Natural killer cell (primary cell): ENCODE data around the gene ZNF175. TPM values are rescaled to one million over a fixed set of nuclear protein-coding genes. Genes with fewer than 3 reads are reported as not detected.

Source experiments
- ATAC-seq, 3 donors: fragments of 150-1000 bp in 2 of 3; fragments of 200-7000 bp in 1 of 3; cut with Tn5 transposase; 1 replicate in 1 of 3; 2 replicates in 2 of 3; pipeline ENCODE4 v1.10.0; 2021; ENCODE audit warnings: mild to moderate bottlenecking in 2 of 3, moderate library complexity in 2 of 3
- DNase-seq, 2 donors: peaks; one replicate each; pipeline versions ENCODE4 v3.0.0 to v3.0.0-alpha.2; 2013 to 2021; ENCODE audit warnings: mixed read lengths in 1 of 2
- H3K27ac ChIP-seq: one replicate; pipeline ENCODE4 v1.5.1; 2013; ENCODE audit warnings: mild to moderate bottlenecking, low read length
- H3K27me3 ChIP-seq: one replicate; pipeline ENCODE4 v1.6.1; 2013; ENCODE audit warnings: low read length; ENCODE audit not compliant: control insufficient read depth, insufficient read depth
- H3K36me3 ChIP-seq: one replicate; pipeline ENCODE4 v1.6.1; 2013; ENCODE audit warnings: low read length; ENCODE audit not compliant: control insufficient read depth, insufficient read depth
- H3K4me1 ChIP-seq: one replicate; pipeline ENCODE4 v1.6.1; 2013; ENCODE audit warnings: low read length; ENCODE audit not compliant: control insufficient read depth, insufficient read depth
- H3K4me3 ChIP-seq: one replicate; pipeline ENCODE4 v1.5.1; 2013; ENCODE audit warnings: low read length
- H3K9me3 ChIP-seq: one replicate; pipeline ENCODE4 v1.6.1; 2013; ENCODE audit warnings: low read length; ENCODE audit not compliant: control insufficient read depth, insufficient read depth
- H3K27ac Mint-ChIP-seq, 2 donors: one replicate each; pipeline ENCODE4 v1.8.0; 2022; ENCODE audit warnings: mild to moderate bottlenecking in 2 of 2, mixed read lengths in 2 of 2, moderate library complexity in 1 of 2
- H3K27me3 Mint-ChIP-seq, 2 donors: one replicate each; pipeline ENCODE4 v1.8.0; 2022; ENCODE audit warnings: low read depth in 2 of 2, mixed read lengths in 2 of 2
- H3K36me3 Mint-ChIP-seq: one replicate; pipeline ENCODE4 v1.8.0; 2022; ENCODE audit warnings: mixed read lengths
- H3K4me1 Mint-ChIP-seq, 2 donors: one replicate each; pipeline ENCODE4 v1.8.0; 2022; ENCODE audit warnings: mixed read lengths in 2 of 2
- H3K4me3 Mint-ChIP-seq: one replicate; pipeline ENCODE4 v1.8.0; 2022; ENCODE audit warnings: mild to moderate bottlenecking, moderate library complexity, mixed read lengths
- H3K9me3 Mint-ChIP-seq, 2 donors: one replicate each; pipeline ENCODE4 v1.8.0; 2022; ENCODE audit warnings: mixed read lengths in 2 of 2
- WGBS: methylation state at CpG from one replicate; pipeline ENCODE4 v1.1.7; 2013; ENCODE audit warnings: missing lambda C conversion rate; ENCODE audit not compliant: insufficient coverage; 5-methylcytosine and 5-hydroxymethylcytosine counted together
- intact Hi-C: fragments of 100-400 bp; cut with micrococcal nuclease; formaldehyde crosslinking; loops from one replicate; pipeline ENCODE4 v1.14.2; 2022
- total RNA-seq, 4 donors: library from RNA; stranded (reverse); fragments of 120-200 nt in 1 of 4; gene quantifications; one replicate each; pipeline versions ENCODE4 v1.2.3 to v1.2.4, GENCODE V29; 2013 to 2022
- TF ChIP-seq, protein P1 (sequence below): fragments of 200-600 bp; IDR thresholded peaks from one replicate; pipeline ENCODE4 v1.8.0; 2022; ENCODE audit warnings: antibody characterized with exemption

ZNF175 gene
- total RNA-seq: 1 to 10 TPM; 3.4 to 4.8 (median 4.0) TPM
- 12.8 TPM for total RNA-seq (2013)

DNA sequence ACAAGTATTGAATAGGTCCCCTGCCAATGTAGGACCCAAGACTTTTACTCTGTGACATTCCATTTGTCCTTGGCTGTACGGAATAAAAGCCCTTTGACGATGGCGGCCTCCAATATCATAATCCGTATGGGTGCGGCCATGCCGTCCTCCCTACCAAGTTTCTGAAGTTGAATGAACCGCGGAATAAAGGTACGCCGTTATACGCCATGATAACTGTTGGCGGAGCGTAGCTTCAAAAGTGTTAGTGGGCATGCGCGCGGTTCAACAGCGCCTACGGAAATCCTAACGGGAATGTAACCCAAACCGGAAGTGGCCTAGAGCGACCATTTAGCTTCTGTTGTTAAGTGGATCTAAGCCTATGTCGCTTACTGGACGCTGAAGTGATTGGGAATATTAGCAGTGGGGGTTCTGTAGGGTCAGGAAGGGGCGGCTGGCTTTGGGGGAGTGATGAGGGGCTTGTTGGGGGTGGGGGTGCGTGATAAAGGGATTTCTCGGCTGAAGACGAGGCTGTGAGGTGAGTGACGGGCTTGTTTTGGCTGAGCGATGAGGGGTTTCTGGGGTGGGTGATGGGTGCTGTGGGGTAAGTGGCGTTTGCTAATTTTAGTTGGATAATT, at the start of gene ZNF175:
ZNF175 (plus strand) TSS at position 322 of the 614 bp plus-strand sequence. CDS start 2,047 bp downstream, outside the sequence.
- Histone ChIP-seq H3K27me3 (no peaks in the 10 kb centered on the region), H3K9me3 (no peaks in the 10 kb centered on the region), H3K4me1 (peaks cover 11% of the 10 kb centered on the region), H3K36me3 (no peaks in the 10 kb centered on the region), H3K4me3 (peak within 1 kb of the TSS; percentile 71), H3K27ac (peak within 1 kb of the TSS; percentile 4)
- ATAC-seq: peak; percentile 78 to 94 (median 90)
- Mint-ChIP-seq H3K27ac (peak within 1 kb of the TSS; percentile 27 to 92), H3K4me1 (peaks cover 23 to 29% of the 10 kb centered on the region in 2 donors), H3K4me3 (peak within 1 kb of the TSS; percentile 95), H3K36me3 (no peaks in the 10 kb centered on the region), H3K9me3 (no peaks in the 10 kb centered on the region), H3K27me3 (peaks cover 11 to 15% of the 10 kb centered on the region in 2 donors)
- under 1% methylated on average over 30 of the region's 30 CpGs for WGBS
- TF ChIP-seq, protein P1, sequence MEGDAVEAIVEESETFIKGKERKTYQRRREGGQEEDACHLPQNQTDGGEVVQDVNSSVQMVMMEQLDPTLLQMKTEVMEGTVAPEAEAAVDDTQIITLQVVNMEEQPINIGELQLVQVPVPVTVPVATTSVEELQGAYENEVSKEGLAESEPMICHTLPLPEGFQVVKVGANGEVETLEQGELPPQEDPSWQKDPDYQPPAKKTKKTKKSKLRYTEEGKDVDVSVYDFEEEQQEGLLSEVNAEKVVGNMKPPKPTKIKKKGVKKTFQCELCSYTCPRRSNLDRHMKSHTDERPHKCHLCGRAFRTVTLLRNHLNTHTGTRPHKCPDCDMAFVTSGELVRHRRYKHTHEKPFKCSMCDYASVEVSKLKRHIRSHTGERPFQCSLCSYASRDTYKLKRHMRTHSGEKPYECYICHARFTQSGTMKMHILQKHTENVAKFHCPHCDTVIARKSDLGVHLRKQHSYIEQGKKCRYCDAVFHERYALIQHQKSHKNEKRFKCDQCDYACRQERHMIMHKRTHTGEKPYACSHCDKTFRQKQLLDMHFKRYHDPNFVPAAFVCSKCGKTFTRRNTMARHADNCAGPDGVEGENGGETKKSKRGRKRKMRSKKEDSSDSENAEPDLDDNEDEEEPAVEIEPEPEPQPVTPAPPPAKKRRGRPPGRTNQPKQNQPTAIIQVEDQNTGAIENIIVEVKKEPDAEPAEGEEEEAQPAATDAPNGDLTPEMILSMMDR: no peak
- peak; percentile 60 to 94 for DNase-seq
- intact Hi-C loops: no loop called here

- Mint-ChIP-seq H3K27me3 (peaks cover 15 to 27% of the 10 kb centered on the region in 2 donors), H3K36me3 (no peaks in the 10 kb centered on the region), H3K9me3 (no peaks in the 10 kb centered on the region), H3K27ac (no peak overlapping the region), H3K4me1 (no peaks in the 10 kb centered on the region), H3K4me3 (no peak overlapping the region)
- WGBS: 93% methylated on average over 2 of the region's 2 CpGs
- Histone ChIP-seq H3K4me3 (no peak overlapping the region), H3K27ac (no peak overlapping the region), H3K9me3 (no peaks in the 10 kb centered on the region), H3K27me3 (no peaks in the 10 kb centered on the region), H3K36me3 (no peaks in the 10 kb centered on the region), H3K4me1 (no peaks in the 10 kb centered on the region)
- intact Hi-C loops: no loop called here
- TF ChIP-seq, protein P1: no peak
- ATAC-seq (no peak), DNase-seq (no peak)
These were observed 49.7 kb upstream of the ZNF175 start for GRCh38 chr19:51521357-51521756.

DNA sequence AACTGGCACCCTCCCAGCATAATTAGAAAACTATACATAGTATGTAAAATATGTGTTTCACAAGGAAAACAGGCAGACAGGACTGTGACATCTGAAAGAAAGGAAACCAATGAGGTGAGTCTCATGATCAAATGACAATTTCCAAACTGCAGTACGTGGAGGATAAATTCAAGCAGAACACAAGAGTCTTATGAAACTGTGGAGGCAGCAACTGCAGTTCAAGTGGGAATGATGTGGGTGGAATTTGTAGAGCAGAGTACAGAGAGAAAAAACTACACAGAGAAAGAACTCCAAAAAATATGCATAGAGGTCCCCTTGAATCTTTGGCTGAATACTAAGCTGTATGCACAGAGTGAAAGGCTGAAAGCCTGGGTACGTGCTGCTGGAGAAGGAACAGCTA, 49.3 kb upstream of the ZNF175 start:
- no peak for DNase-seq
- H3K9me3 Mint-ChIP-seq: no peaks in the 10 kb centered on the region
- Histone ChIP-seq H3K27me3 (no peaks in the 10 kb centered on the region), H3K27ac (no peak overlapping the region), H3K4me3 (no peak overlapping the region), H3K9me3 (no peaks in the 10 kb centered on the region), H3K4me1 (no peaks in the 10 kb centered on the region), H3K36me3 (no peaks in the 10 kb centered on the region)
- H3K4me3 Mint-ChIP-seq: no peak overlapping the region
- 75% methylated on average over 2 of the region's 2 CpGs for WGBS
- H3K27me3 Mint-ChIP-seq: peaks cover 15 to 27% of the 10 kb centered on the region in 2 donors
- ATAC-seq: no peak
- intact Hi-C loops: no loop called here
- TF ChIP-seq, protein P1: no peak
- H3K36me3 Mint-ChIP-seq: no peaks in the 10 kb centered on the region
- H3K27ac Mint-ChIP-seq: no peak overlapping the region
- no peaks in the 10 kb centered on the region for H3K4me1 Mint-ChIP-seq
